Esophagus squamous epithelium (tissue), 5 donors: ENCODE data around the gene ABCB9. TPM values are rescaled to one million over a fixed set of nuclear protein-coding genes. Genes with fewer than 3 reads are reported as not detected.

Experiments
- DNase-seq: peaks from one replicate; lab custom pipeline; 2025; lab: John Stamatoyannopoulos, UW
- H3K27ac ChIP-seq, 4 donors: fragments of 200-600 bp; sonication (generic); one replicate each; pipeline ENCODE4 v1.5.1; 2016 to 2019; ENCODE audit warnings: mild to moderate bottlenecking in 1 of 4
- H3K27me3 ChIP-seq, 4 donors: fragments of 200-600 bp; sonication (generic); 1 replicate in 3 of 4; 2 replicates in 1 of 4; pipeline versions ENCODE4 v1.5.1 to v1.6.0; 2017 to 2021; ENCODE audit warnings: antibody characterized with exemption in 1 of 4
- H3K36me3 ChIP-seq, 3 donors: fragments of 200-600 bp; sonication (generic); one replicate each; pipeline ENCODE4 v1.5.1; 2016 to 2019
- H3K4me1 ChIP-seq, 3 donors: fragments of 200-600 bp; sonication (generic); one replicate each; pipeline ENCODE4 v1.5.1; 2017 to 2019
- H3K4me3 ChIP-seq, 4 donors: fragments of 200-600 bp; sonication (generic); 1 replicate in 3 of 4; 2 replicates in 1 of 4; pipeline ENCODE4 v1.5.1; 2016 to 2019; ENCODE audit warnings: mild to moderate bottlenecking in 2 of 4, moderate library complexity in 1 of 4
- H3K9me3 ChIP-seq, 3 donors: fragments of 200-600 bp; sonication (generic); one replicate each; pipeline ENCODE4 v1.5.1; 2016 to 2019
- CTCF ChIP-seq, 6 experiments: fragments of 450-650 bp in 4 of 6; fragments of 200-600 bp in 2 of 6; sonication (generic) in 2 of 6; IDR thresholded peaks; one replicate each; pipeline ENCODE4 v1.5.1; 2016 to 2019; ENCODE audit warnings: antibody characterized with exemption in 6 of 6, mild to moderate bottlenecking in 4 of 6, moderate library complexity in 4 of 6
- POLR2A ChIP-seq, 4 donors: fragments of 450-650 bp; IDR thresholded peaks; one replicate each; pipeline ENCODE4 v1.6.1; 2017; ENCODE audit warnings: antibody characterized with exemption in 4 of 4, mild to moderate bottlenecking in 4 of 4, moderate library complexity in 3 of 4
- WGBS, 2 donors: methylation state at CpG; one replicate each; pipeline ENCODE4 v1.1.5; 2018; 5-methylcytosine and 5-hydroxymethylcytosine counted together
- intact Hi-C: fragments of 100-400 bp; cut with DNase I; formaldehyde crosslinking; loops from one replicate; pipeline ENCODE4 v1.15.0; 2022
- total RNA-seq, 4 donors: library from RNA; depleted of rRNA; stranded (reverse); fragments of >200 nt; gene quantifications; one replicate each; pipeline ENCODE4 v1.1.0, GENCODE V29; 2016
- donor health status: DM: yes; HTN: yes; CAD: no.

The ABCB9 gene
- total RNA-seq, 4 donors from 2014 or later, result 2.9 to 5.5 (median 3.3) TPM

GRCh38 chr12:122997343-122998250 lies 31.3 kb upstream of the ABCB9 start:
- Histone ChIP-seq H3K9me3 (no peaks in the 10 kb centered on the region), H3K27ac (no peak overlapping the region), H3K27me3 (no peaks in the 10 kb centered on the region), H3K4me1 (peaks cover 0 to 4% (median 0%) of the 10 kb centered on the region in 3 donors), H3K36me3 (peaks cover 0 to 57% (median 11%) of the 10 kb centered on the region in 3 donors), H3K4me3 (no peak overlapping the region)
- DNase-seq, result no peak
- WGBS, 2 donors, result 95 to 97% methylated on average over 14 to 21 of the region's 25 CpGs
- intact Hi-C loops, result no loop called here
- no peak for TF ChIP-seq POLR2A (IDR thresholded peaks at IDR 0.05)
- TF ChIP-seq CTCF (IDR thresholded peaks at IDR 0.05), result no peak

GRCh38 chr12:122996621-122997342 lies 30.5 kb upstream of the ABCB9 start:
- TF ChIP-seq POLR2A (IDR thresholded peaks at IDR 0.05) (no peak), CTCF (IDR thresholded peaks at IDR 0.05) (no peak)
- intact Hi-C loops, result no loop called here
- 91 to 96% methylated on average over 6 to 10 of the region's 16 CpGs for WGBS, 2 donors

GRCh38 chr12:122996188-122996601 lies 29.9 kb upstream of the ABCB9 start:
- no peak overlapping the region for H3K4me3 ChIP-seq
- no peaks in the 10 kb centered on the region for H3K27me3 ChIP-seq
- no peak for TF ChIP-seq CTCF (IDR thresholded peaks at IDR 0.05)
- TF ChIP-seq POLR2A (IDR thresholded peaks at IDR 0.05), result no peak
- 90% methylated on average over 4 of the region's 7 CpGs; no CpG with 5 or more reads in 1 of the 2 donors for WGBS, 2 donors
- peaks cover 0 to 68% (median 7%) of the 10 kb centered on the region in 3 donors for H3K36me3 ChIP-seq
- H3K4me1 ChIP-seq, result peaks cover 0 to 4% (median 0%) of the 10 kb centered on the region in 3 donors
- intact Hi-C loops, result no loop called here
- no peaks in the 10 kb centered on the region for H3K9me3 ChIP-seq
- no peak for DNase-seq
- no peak overlapping the region for H3K27ac ChIP-seq

More at GRCh38 chr12:122996621-122997342, 30.5 kb upstream of the ABCB9 start:
- no peak overlapping the region for H3K27ac ChIP-seq
- H3K36me3 ChIP-seq, result peaks cover 0 to 64% (median 11%) of the 10 kb centered on the region in 3 donors
- no peak overlapping the region for H3K4me3 ChIP-seq
- DNase-seq, result no peak
- H3K4me1 ChIP-seq, result peaks cover 0 to 4% (median 0%) of the 10 kb centered on the region in 3 donors
- H3K9me3 ChIP-seq, result no peaks in the 10 kb centered on the region
- no peaks in the 10 kb centered on the region for H3K27me3 ChIP-seq

GRCh38 chr12:122995503-122996187 lies 29.4 kb upstream of the ABCB9 start:
- H3K4me1 ChIP-seq, result peaks cover 0 to 4% (median 0%) of the 10 kb centered on the region in 3 donors
- H3K27me3 ChIP-seq, result no peaks in the 10 kb centered on the region
- H3K4me3 ChIP-seq, result no peak overlapping the region
- WGBS, 2 donors, result 81 to 94% methylated on average over 5 of the region's 20 CpGs
- DNase-seq, result no peak
- intact Hi-C loops, result no loop called here
- TF ChIP-seq POLR2A (IDR thresholded peaks at IDR 0.05) (no peak), CTCF (IDR thresholded peaks at IDR 0.05) (no peak)
- H3K36me3 ChIP-seq, result peaks cover 0 to 68% (median 1%) of the 10 kb centered on the region in 3 donors
- H3K9me3 ChIP-seq, result no peaks in the 10 kb centered on the region
- H3K27ac ChIP-seq, result no peak overlapping the region
